NCI-H526 treated with DMSO at 0.1 percent for 48 hours (cell line): ENCODE data around the gene CD160.
A peak's percentile ranks its signal among the peaks of the same experiment; 100 is the strongest.
"Not testable (repeated sequence)": the region's sequence is repeated elsewhere in the genome, so short reads cannot be mapped to it uniquely, and the experiment has no call there.

Experiments used
- DNase-seq: peaks from one replicate; lab custom pipeline; 2025; lab: John Stamatoyannopoulos, UW

CD160 gene

GRCh38 chr1:145710291-145711027 is 8.8 kb upstream of the CD160 start:
- DNase-seq: no peak

- DNase-seq: peak; percentile 19
These were observed 8.1 kb upstream of the CD160 start for GRCh38 chr1:145711213-145711651.

GRCh38 chr1:145714524-145715111 is 4.7 kb upstream of the CD160 start:
- no peak for DNase-seq

DNA sequence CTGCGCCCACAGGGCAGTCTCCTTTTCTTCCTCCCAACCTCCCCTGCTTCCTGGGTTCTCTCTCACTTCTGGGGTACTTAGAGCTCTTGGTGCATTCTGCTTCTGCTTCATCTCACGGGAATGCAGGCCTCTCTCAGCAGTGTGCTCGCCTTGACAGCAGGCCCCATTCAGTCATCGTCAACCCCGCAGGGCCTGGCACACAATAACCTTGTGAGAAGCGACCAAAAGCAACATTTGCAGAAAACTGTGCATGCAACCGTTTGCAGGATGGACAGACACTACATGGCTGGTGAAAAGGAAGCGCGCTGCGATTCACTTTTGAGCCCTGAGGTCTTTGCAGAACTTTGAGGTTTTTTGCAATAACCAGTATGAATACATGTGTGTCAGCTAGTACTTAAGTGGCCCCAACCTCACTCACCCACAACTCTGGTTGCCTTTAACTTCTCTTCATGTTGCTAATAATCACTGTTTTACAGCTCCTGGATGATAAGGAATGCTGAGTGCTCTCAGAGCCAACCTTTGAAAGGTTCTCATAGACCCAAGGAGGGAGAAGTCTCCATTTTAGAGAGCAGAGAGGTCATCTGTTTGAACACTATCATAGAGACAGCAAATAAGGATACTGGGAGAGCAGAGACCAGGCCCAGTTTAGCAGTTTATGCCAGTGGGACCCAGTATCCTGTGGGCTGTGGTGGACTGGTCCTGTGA is 2.5 kb upstream of the CD160 start:
- DNase-seq: no peak

DNA sequence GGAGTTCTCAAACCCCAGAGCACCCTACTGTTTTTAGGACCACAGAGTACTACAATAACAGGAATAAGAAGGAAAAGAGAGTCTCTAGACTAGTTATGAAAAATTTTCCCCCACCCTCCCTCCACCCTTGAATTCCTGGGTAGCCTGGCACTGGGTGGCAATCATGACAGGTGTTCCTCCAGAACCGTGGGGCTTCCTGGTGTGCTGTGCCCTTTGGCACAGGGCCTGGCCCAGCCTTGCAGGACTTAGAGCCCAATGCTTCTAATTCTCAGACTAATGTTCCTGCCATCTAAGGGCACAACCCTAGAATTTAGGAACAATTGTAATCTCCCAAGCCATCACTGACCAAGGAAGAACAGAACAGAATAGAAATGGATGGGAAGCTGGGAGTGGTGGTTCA is 1.5 kb upstream of the CD160 start:
- DNase-seq: no peak

GRCh38 chr1:145718465-145718864 is 834 bp upstream of the CD160 start:
- not testable (repeated sequence) for DNase-seq

- DNase-seq: no peak
These were observed 1.2 kb downstream of the CD160 start for GRCh38 chr1:145720556-145720877.

DNA sequence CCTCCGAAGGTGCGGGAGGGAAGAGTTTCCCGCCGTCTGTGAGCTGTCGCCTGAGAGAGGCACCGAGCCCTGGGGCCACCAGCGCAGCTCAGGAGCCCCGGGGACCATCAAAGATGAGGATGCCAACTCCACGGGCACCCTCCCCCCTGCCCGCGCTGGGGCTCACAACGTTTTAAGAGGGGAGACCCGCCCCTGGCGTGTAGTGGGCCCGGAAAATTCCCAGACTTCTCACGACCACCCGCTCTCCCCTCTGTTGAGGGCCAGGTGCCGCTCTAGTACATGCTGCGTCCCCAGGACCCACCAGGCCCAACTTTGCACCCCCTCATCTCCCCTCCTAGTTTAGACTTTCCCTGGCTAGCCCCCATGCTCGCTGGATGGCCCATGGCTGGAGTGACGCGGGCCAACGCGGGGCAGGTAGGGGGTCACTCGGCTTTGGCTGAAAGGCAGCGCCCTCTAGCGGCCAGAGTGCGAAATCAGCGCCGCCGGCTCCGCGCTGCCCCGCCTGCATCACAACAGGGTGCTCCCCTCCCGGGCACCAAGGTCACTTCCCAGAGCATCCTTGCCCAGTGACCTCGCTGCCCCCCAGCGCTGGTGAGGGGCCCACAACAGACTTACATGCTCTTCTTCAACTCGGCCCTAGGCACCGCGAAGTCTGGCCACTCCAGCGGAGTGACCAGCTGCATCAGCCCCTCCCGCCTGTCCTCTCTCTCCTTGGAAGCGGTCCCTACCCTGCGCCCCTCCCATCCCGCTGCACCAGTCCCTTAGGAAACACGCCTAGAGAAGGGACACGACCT is 1.8 kb downstream of the CD160 start:
- peak; percentile 75 for DNase-seq

DNA sequence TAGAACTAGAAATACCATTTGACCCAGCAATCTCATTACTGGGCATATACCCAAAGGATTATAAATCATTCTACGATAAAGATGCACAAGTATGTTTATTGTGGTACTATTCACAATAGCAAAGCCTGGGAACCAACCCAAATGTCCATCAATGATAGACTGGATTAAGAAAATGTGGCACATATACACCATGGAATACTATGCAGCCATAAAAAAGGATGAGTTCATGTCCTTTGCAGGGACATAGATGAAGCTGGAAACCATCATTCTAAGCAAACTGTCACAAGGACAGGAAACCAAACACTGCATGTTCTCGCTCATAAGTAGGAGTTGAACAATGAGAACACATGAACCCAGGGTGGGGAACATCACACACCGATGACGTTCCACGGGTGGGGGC is 6.9 kb downstream of the CD160 start:
- not testable (repeated sequence) for DNase-seq

- no peak for DNase-seq
These were observed 9.9 kb downstream of the CD160 start for GRCh38 chr1:145729196-145729595.

DNA sequence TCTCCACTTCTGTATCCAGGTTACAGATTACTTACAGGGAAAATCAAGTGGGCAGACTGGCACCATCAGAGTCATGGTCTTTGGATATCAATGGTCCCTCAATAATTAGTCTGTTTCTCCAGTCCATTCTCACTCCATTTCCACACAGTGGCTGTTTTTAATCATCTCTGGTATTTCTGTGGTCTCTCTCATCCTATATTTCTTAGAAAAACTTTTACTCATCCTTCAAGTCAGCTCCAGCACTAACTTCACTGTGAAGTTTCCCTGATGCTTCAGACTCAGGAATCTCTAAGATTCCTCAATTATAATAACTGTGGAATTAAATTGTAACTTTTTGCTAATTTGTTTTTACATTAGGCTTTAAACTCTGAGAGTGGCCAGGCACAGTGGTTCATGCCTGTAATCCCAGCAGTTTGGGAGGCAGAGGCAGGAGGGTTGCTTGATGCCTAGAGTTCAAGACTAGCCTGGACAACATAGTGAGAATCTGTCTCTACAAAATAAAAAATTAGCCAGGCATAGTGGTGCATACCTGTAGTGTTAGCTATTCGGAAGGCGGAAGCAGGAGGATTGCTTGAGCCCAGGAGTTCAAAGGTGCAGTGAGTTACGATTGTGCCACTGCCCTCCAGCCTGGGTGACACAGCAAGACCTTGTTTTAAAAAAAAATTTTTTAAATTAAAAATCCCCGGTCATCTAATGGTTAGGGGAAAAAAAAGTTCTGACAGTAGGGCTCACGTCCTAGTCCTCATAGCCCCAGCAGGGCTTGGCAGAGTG is 10.6 kb downstream of the CD160 start:
- no peak for DNase-seq

GRCh38 chr1:145730467-145730866 is 11.2 kb downstream of the CD160 start:
- DNase-seq: no peak

GRCh38 chr1:145730900-145731299 is 11.6 kb downstream of the CD160 start:
- DNase-seq: no peak

DNA sequence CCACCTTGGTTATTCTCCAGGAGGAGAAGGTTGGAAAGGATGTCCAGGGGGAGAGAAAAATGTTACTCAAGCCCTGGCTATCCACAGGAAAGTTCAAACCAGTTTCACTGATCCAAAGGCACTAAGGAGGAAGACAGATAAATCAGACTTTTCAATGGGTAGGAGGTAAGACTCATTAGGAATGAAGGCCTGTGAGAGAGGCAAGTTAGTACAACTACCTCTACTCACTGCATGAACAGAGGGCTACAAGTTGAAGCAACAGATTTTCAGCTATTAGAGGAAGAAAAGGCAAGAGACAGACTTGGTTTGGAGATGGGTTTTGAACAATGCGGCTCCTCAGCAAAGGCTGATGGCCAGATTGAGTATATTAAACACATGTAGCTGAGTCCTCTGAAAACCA is 16.9 kb downstream of the CD160 start:
- no peak for DNase-seq

DNA sequence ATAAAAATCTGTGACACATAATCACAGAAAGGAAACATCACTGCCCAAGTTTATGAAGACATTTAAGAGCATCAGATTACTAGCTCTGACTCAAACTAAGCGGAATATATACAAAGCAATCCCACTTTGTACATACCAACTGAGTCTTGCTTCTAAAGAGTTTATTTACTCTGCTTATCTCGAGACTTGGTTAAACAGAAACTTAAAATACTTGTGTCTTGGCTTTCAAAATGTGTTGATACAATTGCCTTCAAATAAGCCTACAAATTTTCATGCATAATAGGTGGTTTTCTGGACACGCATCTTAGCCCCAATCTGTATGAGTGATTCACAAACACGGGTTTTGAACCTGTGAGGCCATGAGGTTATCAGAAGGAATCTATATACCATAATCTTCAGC is 21.0 kb downstream of the CD160 start:
- DNase-seq: no peak

DNA sequence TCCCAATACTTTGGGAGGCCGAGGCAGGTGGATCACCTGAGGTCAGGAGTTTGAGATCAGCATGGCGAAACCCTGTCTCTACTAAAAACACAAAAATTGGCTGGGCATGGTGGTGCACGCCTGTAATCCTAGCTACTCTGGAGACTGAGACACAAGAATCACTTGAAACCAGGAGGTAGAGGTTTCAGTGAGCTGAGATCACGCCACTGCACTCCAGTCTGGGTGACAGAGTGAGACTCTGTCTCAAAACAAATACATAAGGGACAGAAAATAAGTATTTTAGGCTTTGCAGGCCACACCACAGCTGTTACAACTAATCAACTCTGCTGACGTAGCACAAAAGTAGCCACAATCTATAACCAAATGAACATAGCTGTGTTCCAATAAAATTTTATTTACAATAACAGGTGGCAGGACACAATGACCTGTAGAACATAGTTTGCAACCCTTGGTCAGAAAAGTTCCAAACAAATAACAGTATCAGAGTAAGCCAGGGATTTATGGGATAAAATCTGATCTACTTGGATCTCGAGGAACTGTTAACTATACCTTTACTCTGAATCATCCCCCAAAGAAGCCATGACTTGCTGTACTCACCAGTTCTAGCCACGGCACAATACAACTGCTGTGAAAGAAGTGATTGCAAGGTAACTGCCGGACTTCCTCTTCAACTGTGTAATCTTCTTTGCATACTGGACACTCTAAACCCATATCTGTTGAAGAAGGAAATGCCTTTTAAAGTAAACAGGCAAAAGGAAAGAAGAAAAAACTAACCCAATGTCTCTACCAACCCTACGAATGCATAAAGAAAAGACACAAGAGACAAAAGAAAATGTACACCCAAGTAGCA is 28.3 kb downstream of the CD160 start:
- no peak for DNase-seq

DNA sequence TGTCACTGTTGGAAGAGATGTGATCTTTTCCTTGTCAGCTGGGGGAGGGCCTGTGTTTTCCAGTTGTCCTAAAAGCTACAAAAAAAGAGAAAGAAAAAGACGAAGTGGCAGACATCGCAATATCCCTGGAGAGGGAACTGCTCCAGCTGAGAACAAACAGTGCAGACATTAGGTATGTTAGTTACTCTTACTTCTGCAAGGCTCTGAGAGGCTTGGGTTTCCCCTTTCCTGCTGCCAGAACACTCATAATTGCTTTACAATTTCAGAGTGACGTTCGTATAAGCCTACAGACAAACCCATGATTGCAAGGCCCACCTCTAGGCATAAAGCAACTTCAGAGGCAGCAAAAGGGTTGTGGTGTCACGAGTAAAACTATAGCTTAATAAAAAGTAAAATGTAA is 31.1 kb downstream of the CD160 start:
- no peak for DNase-seq

DNA sequence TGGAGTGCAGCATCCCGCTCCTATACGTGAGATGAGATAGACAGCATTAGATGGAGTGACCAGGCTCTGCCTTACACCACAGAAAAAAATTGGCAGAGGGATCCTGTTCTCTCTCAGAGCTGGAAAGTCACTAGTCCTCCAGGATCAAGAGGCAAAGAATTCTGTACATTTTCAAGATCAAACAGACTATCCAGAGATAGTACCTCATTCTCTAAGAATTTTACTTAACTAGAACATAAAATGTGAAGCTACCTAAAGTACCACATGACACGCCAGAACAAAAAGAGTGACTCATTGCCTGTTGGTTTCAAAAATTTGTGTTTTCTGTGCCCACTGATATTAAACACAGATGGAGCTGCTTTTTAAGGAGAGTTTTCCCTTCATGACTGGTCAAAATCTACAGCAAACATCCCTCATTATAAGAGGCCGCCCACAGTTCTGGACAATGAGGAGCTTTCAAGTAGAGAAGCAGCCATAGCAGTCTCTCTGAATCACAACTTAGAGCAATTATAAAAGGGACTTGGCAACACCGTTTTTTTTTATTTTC is 32.3 kb downstream of the CD160 start:
- DNase-seq: no peak

- no peak for DNase-seq
These were observed 38.1 kb downstream of the CD160 start for GRCh38 chr1:145757420-145757819.

DNA sequence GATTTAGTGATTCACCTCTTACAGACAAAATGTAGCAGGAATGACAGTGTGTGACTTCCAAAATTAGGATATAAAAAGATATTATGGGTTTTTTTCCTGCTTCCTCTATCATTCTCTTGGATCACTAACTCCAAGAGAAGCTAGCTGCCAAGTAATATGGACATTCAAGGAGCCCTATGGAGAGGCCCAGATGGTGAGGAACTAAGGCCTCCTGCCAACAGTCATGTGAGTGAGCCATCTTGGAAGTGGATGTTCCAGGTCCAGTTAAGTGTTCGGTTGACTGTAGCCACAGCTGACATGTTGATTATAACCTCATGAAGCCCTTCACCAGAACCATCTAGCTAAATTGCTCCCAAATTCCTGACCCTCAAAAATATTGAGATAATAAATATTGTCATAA is 38.8 kb downstream of the CD160 start:
- no peak for DNase-seq

DNA sequence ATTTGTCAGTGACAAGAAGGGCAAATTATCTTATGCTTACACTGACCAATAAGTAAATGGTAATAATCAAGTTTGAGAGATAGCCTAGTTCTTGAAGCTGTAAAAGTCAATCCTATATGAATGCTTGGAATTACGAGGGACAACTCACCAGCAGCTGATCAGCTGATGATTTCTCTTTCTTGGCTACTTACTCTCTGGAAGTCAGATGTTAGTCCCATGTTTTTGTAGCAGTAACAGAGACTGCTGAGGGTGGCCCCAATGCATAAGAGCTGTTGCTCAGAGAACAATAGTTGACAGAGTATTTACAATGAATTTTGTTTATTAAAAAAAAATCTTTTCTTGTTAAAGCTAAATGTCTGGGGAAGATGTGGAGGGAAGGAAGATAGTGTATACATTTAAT is 39.3 kb downstream of the CD160 start:
- DNase-seq: no peak
